DND-41 (cell line): ENCODE data around the gene PPP1R12C.

Experiments
- EZH2 ChIP-seq: IDR thresholded peaks from 3 replicates; pipeline ENCODE4 v1.6.1; 2012; ENCODE audit warnings: borderline replicate concordance, low read depth, mild to moderate bottlenecking, moderate library complexity, low read length, inconsistent platforms; ENCODE audit not compliant: severe bottlenecking
- TF ChIP-seq, protein P1 (sequence below): IDR thresholded peaks from 2 replicates; pipeline ENCODE4 v1.5.1; 2012; ENCODE audit warnings: borderline replicate concordance, low read length, moderate library complexity, mild to moderate bottlenecking; ENCODE audit not compliant: poor library complexity, severe bottlenecking; ENCODE audit errors: extremely low read depth

- TF ChIP-seq, protein P1, sequence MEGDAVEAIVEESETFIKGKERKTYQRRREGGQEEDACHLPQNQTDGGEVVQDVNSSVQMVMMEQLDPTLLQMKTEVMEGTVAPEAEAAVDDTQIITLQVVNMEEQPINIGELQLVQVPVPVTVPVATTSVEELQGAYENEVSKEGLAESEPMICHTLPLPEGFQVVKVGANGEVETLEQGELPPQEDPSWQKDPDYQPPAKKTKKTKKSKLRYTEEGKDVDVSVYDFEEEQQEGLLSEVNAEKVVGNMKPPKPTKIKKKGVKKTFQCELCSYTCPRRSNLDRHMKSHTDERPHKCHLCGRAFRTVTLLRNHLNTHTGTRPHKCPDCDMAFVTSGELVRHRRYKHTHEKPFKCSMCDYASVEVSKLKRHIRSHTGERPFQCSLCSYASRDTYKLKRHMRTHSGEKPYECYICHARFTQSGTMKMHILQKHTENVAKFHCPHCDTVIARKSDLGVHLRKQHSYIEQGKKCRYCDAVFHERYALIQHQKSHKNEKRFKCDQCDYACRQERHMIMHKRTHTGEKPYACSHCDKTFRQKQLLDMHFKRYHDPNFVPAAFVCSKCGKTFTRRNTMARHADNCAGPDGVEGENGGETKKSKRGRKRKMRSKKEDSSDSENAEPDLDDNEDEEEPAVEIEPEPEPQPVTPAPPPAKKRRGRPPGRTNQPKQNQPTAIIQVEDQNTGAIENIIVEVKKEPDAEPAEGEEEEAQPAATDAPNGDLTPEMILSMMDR, result no peak
- TF ChIP-seq EZH2, result no peak
Observed at GRCh38 chr19:55116232-55116858, 1.1 kb downstream of the PPP1R12C start.
